Neural progenitor cell (in vitro differentiated cells): ENCODE data around the gene PDHA2.

Experiments
- EZH2 ChIP-seq: fragments of 200-600 bp; sonication (generic); IDR thresholded peaks from 2 replicates; pipeline ENCODE4 v1.6.1; 2017; ENCODE audit warnings: antibody characterized with exemption, mild to moderate bottlenecking, moderate library complexity
- EZH2phosphoT487 ChIP-seq: fragments of 200-600 bp; sonication (generic); IDR thresholded peaks from 2 replicates; pipeline ENCODE4 v1.6.1; 2017; ENCODE audit warnings: antibody characterized with exemption
- TF ChIP-seq, protein P1 (sequence below): fragments of 200-600 bp; sonication (generic); IDR thresholded peaks from 2 replicates; pipeline ENCODE4 v1.5.1; 2017; ENCODE audit warnings: antibody characterized with exemption, mild to moderate bottlenecking

DNA sequence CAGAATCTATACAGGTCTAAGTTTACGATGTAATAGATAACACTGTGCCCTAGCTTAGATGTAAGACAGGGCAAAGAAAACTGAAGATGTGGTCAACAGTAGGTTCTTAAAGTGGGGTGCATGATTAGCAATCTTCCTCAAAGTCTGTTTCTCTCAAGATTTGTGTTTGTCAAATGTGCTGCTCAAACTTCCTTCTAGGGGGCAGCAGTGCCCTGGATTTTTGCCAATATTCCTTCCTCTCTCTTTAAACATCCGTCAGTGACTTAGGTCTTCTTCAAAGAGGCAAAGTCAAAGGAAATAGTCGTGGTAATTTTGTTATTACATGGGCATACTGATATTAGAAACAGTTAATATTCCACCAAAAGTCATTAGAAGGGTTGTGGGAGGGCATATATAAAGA lies 4.2 kb upstream of the PDHA2 start:
- TF ChIP-seq, protein P1, sequence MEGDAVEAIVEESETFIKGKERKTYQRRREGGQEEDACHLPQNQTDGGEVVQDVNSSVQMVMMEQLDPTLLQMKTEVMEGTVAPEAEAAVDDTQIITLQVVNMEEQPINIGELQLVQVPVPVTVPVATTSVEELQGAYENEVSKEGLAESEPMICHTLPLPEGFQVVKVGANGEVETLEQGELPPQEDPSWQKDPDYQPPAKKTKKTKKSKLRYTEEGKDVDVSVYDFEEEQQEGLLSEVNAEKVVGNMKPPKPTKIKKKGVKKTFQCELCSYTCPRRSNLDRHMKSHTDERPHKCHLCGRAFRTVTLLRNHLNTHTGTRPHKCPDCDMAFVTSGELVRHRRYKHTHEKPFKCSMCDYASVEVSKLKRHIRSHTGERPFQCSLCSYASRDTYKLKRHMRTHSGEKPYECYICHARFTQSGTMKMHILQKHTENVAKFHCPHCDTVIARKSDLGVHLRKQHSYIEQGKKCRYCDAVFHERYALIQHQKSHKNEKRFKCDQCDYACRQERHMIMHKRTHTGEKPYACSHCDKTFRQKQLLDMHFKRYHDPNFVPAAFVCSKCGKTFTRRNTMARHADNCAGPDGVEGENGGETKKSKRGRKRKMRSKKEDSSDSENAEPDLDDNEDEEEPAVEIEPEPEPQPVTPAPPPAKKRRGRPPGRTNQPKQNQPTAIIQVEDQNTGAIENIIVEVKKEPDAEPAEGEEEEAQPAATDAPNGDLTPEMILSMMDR, result peak; percentile 76
- TF ChIP-seq EZH2phosphoT487, result no peak
- TF ChIP-seq EZH2, result no peak
